VCaP (cell line): Measurements from ENCODE around the gene RAB5IF.

Experiments
- H3K27ac ChIP-seq: fragments of 450-650 bp; 2 replicates; pipeline ENCODE4 v1.5.1; 2017
- TF ChIP-seq, protein P1 (sequence below): fragments of 450-650 bp; conservative IDR thresholded peaks from 2 replicates; pipeline ENCODE4 v1.5.1; 2017; ENCODE audit warnings: mild to moderate bottlenecking, moderate library complexity

Gene RAB5IF

DNA sequence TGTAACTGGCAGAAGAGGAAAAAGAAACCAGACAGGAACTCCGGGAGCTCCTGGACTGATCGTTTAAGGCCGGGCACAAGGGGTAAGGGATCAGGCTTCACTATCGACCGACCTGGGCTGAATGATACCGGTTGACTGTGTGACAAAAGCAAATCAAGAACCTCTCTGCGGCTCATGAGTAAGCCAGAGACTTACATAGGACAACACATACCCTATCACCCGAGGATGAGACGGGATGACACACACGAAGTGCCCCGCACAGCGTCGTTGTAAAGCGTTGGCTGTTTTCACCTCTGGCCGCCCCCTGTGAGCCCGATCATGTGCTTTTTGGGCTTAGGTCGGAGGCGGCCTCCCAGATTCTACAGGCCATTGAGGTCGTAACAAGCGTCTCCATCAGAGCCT lies 32.9 kb upstream of the RAB5IF start:
- TF ChIP-seq, protein P1, sequence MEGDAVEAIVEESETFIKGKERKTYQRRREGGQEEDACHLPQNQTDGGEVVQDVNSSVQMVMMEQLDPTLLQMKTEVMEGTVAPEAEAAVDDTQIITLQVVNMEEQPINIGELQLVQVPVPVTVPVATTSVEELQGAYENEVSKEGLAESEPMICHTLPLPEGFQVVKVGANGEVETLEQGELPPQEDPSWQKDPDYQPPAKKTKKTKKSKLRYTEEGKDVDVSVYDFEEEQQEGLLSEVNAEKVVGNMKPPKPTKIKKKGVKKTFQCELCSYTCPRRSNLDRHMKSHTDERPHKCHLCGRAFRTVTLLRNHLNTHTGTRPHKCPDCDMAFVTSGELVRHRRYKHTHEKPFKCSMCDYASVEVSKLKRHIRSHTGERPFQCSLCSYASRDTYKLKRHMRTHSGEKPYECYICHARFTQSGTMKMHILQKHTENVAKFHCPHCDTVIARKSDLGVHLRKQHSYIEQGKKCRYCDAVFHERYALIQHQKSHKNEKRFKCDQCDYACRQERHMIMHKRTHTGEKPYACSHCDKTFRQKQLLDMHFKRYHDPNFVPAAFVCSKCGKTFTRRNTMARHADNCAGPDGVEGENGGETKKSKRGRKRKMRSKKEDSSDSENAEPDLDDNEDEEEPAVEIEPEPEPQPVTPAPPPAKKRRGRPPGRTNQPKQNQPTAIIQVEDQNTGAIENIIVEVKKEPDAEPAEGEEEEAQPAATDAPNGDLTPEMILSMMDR, result no peak
- peak overlapping the region; percentile 75; the same call in 1 of the 2 replicates for H3K27ac ChIP-seq

DNA sequence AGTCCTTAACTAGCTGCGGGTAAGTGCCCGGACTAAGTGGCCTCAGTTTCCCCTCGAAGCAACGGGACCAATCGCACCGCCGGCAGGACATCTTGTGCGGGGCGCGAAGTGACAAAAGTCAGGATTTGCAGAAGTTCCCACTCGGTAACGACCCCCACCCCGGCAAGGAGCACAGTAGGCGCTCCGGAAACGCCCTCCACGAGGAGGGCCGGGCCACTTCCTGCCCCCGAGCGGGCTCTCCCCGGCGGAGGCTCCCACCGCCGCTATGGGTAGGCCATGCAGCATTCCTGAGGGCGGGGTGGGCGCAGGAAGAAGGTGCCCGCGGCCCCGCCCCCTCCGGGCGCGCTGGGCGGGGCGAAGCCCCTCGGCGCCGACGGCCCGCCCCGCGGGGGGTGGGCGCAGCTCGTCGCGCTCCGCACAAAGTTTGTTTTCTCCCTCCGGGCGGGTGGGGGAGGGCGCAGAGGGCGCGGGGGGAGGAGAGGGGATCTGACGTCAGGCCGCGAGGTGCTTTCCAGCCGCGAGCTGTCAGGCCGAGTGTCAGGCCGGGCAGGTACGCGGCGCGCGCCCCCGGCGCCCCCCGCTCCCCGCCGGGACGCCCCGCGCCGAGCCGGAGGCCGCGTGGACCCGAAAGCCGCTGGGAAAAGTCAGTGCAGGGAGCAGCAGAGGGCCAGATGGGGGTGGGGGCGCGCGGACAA lies 32.3 kb upstream of the RAB5IF start, which contains the start of gene TGIF2:
TSS of gene TGIF2 (plus strand) at position 495 of the 695 bp plus-strand sequence. CDS start 5,178 bp downstream, outside the sequence.
- H3K27ac ChIP-seq, result peak within 1 kb of the TSS; percentile 75
- TF ChIP-seq, protein P1, result no peak

- TF ChIP-seq, protein P1, result no peak
- H3K27ac ChIP-seq, result peak overlapping the region; percentile 75
Observed at GRCh38 chr20:36573798-36574365, 31.7 kb upstream of the RAB5IF start.

- TF ChIP-seq, protein P1, result no peak
- peak overlapping the region; percentile 75 for H3K27ac ChIP-seq
Observed at GRCh38 chr20:36574366-36575135, 31.0 kb upstream of the RAB5IF start.

- H3K27ac ChIP-seq, result peak overlapping the region; percentile 75
- TF ChIP-seq, protein P1, result no peak
Observed at GRCh38 chr20:36576081-36576445, 29.5 kb upstream of the RAB5IF start.

- TF ChIP-seq, protein P1, result no peak
- no peak overlapping the region for H3K27ac ChIP-seq
Observed at GRCh38 chr20:36578356-36579041, 27.1 kb upstream of the RAB5IF start.

DNA sequence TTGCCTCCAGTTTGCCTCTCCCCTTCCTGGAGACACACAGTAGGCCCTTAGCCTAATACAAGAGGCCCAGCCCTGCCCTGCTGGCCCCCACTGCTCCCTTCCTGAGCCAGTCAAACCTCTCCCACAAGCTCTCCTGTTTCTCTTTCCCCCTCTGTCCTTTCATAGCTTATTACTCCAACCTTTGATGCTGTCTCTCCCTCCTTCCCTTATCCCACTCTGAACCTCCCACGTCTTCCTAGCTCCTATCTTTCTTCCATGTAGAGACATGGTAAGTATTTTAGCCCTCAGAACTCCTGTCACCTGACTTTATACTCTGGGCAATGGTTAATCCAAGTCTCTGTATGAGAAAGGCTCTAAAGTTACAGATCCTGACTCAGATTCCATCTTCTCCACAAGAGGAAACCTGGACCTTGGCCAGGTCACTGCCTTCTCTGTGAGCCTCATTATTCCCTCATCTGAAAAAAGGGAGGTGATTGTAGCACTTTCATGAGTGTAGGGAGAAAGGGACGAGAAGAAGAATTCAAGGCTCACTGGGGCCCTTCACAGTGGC lies 25.5 kb upstream of the RAB5IF start:
- TF ChIP-seq, protein P1, result no peak

More for the DNA sequence above, 25.5 kb upstream of the RAB5IF start:
- H3K27ac ChIP-seq, result no peak overlapping the region
